Spleen (tissue), 11 donors: ENCODE data around the gene CREB3L4. TPM values are rescaled to one million over a fixed set of nuclear protein-coding genes. Genes with fewer than 3 reads are reported as not detected.

Source experiments
- DNase-seq: peaks from one replicate; pipeline ENCODE4 v3.0.0-alpha.2; 2020
- H3K27ac ChIP-seq, 8 donors: fragments of 200-600 bp; sonication (generic) in 7 of 8; 1 replicate in 4 of 8; 2 replicates in 4 of 8; pipeline versions ENCODE4 v1.5.0 to v1.8.0; 2016 to 2021; ENCODE audit warnings: inconsistent platforms in 4 of 8, mild to moderate bottlenecking in 4 of 8, moderate library complexity in 1 of 8
- H3K27me3 ChIP-seq, 7 donors: fragments of 200-600 bp; sonication (generic) in 6 of 7; replicated peaks in 1 of 7; 1 replicate in 4 of 7; 2 replicates in 3 of 7; pipeline versions ENCODE4 v1.5.0 to v1.8.0; 2016 to 2021; ENCODE audit warnings: inconsistent platforms in 3 of 7, mild to moderate bottlenecking in 1 of 7
- H3K36me3 ChIP-seq, 6 donors: fragments of 200-600 bp; sonication (generic) in 5 of 6; 1 replicate in 4 of 6; 2 replicates in 2 of 6; pipeline versions ENCODE4 v1.5.0 to v1.8.0; 2016 to 2021; ENCODE audit warnings: inconsistent platforms in 2 of 6
- H3K4me1 ChIP-seq, 6 donors: fragments of 200-600 bp; sonication (generic) in 5 of 6; 1 replicate in 3 of 6; 2 replicates in 3 of 6; pipeline versions ENCODE4 v1.5.0 to v1.8.0; 2016 to 2021; ENCODE audit warnings: inconsistent platforms in 3 of 6
- H3K4me3 ChIP-seq, 8 donors: fragments of 200-600 bp; sonication (generic) in 7 of 8; 1 replicate in 4 of 8; 2 replicates in 4 of 8; pipeline versions ENCODE4 v1.5.0 to v1.8.0; 2016 to 2021; ENCODE audit warnings: inconsistent platforms in 4 of 8, mild to moderate bottlenecking in 4 of 8, moderate library complexity in 2 of 8
- H3K9me3 ChIP-seq, 8 donors: fragments of 200-600 bp; sonication (generic) in 7 of 8; 1 replicate in 4 of 8; 2 replicates in 4 of 8; pipeline versions ENCODE4 v1.5.0 to v1.8.0; 2016 to 2021; ENCODE audit warnings: inconsistent platforms in 4 of 8
- POLR2A ChIP-seq, 3 donors: fragments of 450-650 bp; IDR thresholded peaks; one replicate each; pipeline ENCODE4 v1.5.1; 2017; ENCODE audit warnings: antibody characterized with exemption in 3 of 3, mild to moderate bottlenecking in 1 of 3
- POLR2AphosphoS5 ChIP-seq, 3 donors: sonication (generic); formaldehyde crosslinking; IDR thresholded peaks; one replicate each; pipeline ENCODE4 v1.5.1; 2017; ENCODE audit warnings: antibody characterized with exemption in 3 of 3
- WGBS, 5 donors: extraction: QIAGEN DNeasy Blood & Tissue Kit in 3 of 5; methylation state at CpG; one replicate each; pipeline versions ENCODE4 v1.1.5 to v1.1.7; 2013 to 2018; 5-methylcytosine and 5-hydroxymethylcytosine counted together
- intact Hi-C: fragments of 100-400 bp; cut with DNase I; formaldehyde crosslinking; loops from one replicate; pipeline ENCODE4 v1.15.0; 2023; ENCODE audit warnings: low total_unique reads
- polyA plus RNA-seq, 3 donors: library from polyadenylated mRNA; stranded (reverse); fragments of 200-250 nt; gene quantifications; one replicate each; pipeline ENCODE4 v1.2.1, GENCODE V29; 2013
- total RNA-seq, 7 donors: library from RNA; depleted of rRNA in 3 of 7; stranded (reverse); fragments of >200 nt in 3 of 7; fragmentation: NEBNext Ultra II Directional in 4 of 7; extraction: Animal tissue kit (Norgen Biotek cat#: 25700) in 4 of 7; gene quantifications; one replicate each; pipeline versions ENCODE4 v1.1.0 to v1.2.1, GENCODE V29; 2016 to 2021
- TF ChIP-seq, protein P1 (sequence below), 11 experiments: fragments of 200-600 bp in 7 of 11; fragments of 450-650 bp in 4 of 11; sonication (generic) in 4 of 11; IDR thresholded peaks in 8 of 11; conservative IDR thresholded peaks in 3 of 11; 1 replicate in 7 of 11; 2 replicates in 4 of 11; pipeline versions ENCODE4 v1.4.0 to v1.8.0; 2016 to 2021; ENCODE audit warnings: antibody characterized with exemption in 11 of 11, inconsistent platforms in 4 of 11, mild to moderate bottlenecking in 1 of 11
- donor health status: healthy with polysubstance abuse.
- donor health status: DM: no; HTN: no; CAD: no; lungs with moderate emphysema.
- donor health status: DM: no; HTN: no; CAD: no.
- donor health status: Bipolar disorder and iron deficiency.
- donor health status: healthy.
- donor health status: DM: no; HTN: no; CAD: no.
- donor health status: DM: yes; HTN: yes; CAD: no.

Gene CREB3L4
- total and polyA plus RNA-seq, 10 donors: 6.1 to 18.0 (median 9.5) TPM

DNA sequence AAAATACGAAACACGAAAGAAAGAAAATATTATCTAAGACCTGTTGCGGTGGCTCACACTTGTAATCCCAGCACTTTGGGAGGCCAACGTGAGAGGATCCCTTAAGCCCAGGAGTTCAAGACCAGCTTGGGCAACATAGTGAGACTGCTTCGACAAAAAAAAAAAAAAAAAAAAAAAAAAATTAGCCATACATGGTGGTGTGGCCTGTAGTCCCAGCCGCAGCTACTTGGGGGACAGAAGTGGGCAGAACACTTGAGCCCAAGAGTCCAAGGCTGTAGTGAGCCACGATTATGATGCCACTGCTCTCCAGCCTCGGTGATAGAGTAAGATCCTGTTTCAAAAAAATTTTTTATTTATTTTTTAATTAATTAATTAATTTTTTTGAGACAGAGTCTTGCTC lies 19.9 kb downstream of the CREB3L4 start:
- 84 to 95% (median 90%) methylated on average over 8 of the region's 8 CpGs for WGBS, 5 donors
- intact Hi-C loops: no loop called here
- Histone ChIP-seq H3K36me3 (peaks cover 0 to 23% (median 9%) of the 10 kb centered on the region in 6 donors), H3K27ac (peak overlapping the region in 5 of 8 donors; percentile 82 to 91 (median 86)), H3K9me3 (no peaks in the 10 kb centered on the region), H3K27me3 (no peaks in the 10 kb centered on the region), H3K4me3 (no peak overlapping the region), H3K4me1 (peaks cover 30 to 77% (median 63%) of the 10 kb centered on the region in 6 donors)
- DNase-seq: no peak
- TF ChIP-seq, protein P1, sequence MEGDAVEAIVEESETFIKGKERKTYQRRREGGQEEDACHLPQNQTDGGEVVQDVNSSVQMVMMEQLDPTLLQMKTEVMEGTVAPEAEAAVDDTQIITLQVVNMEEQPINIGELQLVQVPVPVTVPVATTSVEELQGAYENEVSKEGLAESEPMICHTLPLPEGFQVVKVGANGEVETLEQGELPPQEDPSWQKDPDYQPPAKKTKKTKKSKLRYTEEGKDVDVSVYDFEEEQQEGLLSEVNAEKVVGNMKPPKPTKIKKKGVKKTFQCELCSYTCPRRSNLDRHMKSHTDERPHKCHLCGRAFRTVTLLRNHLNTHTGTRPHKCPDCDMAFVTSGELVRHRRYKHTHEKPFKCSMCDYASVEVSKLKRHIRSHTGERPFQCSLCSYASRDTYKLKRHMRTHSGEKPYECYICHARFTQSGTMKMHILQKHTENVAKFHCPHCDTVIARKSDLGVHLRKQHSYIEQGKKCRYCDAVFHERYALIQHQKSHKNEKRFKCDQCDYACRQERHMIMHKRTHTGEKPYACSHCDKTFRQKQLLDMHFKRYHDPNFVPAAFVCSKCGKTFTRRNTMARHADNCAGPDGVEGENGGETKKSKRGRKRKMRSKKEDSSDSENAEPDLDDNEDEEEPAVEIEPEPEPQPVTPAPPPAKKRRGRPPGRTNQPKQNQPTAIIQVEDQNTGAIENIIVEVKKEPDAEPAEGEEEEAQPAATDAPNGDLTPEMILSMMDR (IDR thresholded peaks at IDR 0.05 in 8 of 11, conservative IDR thresholded peaks at IDR 0.05 in 3 of 11): no peak
- TF ChIP-seq POLR2A (IDR thresholded peaks at IDR 0.05) (no peak), POLR2AphosphoS5 (IDR thresholded peaks at IDR 0.05) (no peak)

GRCh38 chr1:153990468-153991150 lies 22.9 kb downstream of the CREB3L4 start, which contains the start of gene RPS27:
Gene RPS27 (plus strand): TSS chr1:153990762. CDS start chr1:153990797, 35 bp downstream.
- Histone ChIP-seq H3K36me3 (peaks cover 0 to 44% (median 39%) of the 10 kb centered on the region in 6 donors), H3K27ac (peak within 1 kb of the TSS; percentile 94 to 99 (median 97)), H3K9me3 (no peaks in the 10 kb centered on the region), H3K4me3 (peak within 1 kb of the TSS; percentile 61 to 95 (median 72)), H3K27me3 (no peaks in the 10 kb centered on the region), H3K4me1 (peaks cover 30 to 75% (median 61%) of the 10 kb centered on the region in 6 donors)
- TF ChIP-seq, protein P1 (IDR thresholded peaks at IDR 0.05 in 8 of 11, conservative IDR thresholded peaks at IDR 0.05 in 3 of 11): peak in 3 of 11 experiments; percentile 27 to 41 (median 36)
- TF ChIP-seq POLR2AphosphoS5 (IDR thresholded peaks at IDR 0.05) (peak; percentile 96 to 100 (median 99)), POLR2A (IDR thresholded peaks at IDR 0.05) (peak; percentile 93 to 97 (median 94))
- intact Hi-C loops: no loop called here
- 0% methylated on average over 35 to 36 of the region's 36 CpGs for WGBS, 5 donors
- peak; percentile 92 for DNase-seq

DNA sequence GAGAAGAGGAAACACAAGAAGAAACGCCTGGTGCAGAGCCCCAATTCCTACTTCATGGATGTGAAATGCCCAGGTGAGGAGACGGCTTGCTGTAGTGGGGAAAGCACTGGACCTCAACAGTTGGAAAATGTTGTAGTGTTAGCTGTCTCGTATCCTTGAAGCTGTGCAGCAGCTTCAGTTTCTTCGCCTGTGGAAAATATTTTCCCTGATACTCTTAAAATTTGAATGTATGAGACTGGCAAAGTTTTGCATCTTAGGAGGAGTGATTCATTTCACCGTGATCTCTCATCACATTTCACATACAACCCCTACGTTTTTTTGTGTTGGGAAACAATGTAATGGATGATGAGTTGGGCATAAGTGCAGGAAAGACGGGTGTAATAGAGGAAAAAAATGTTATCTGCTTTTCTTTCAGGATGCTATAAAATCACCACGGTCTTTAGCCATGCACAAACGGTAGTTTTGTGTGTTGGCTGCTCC lies 23.5 kb downstream of the CREB3L4 start:
- peak overlapping the region; percentile 61 to 95 (median 72) for H3K4me3 ChIP-seq
- no peak for DNase-seq
- intact Hi-C loops: no loop called here
- H3K27ac ChIP-seq: peak overlapping the region; percentile 94 to 99 (median 97)
- no peaks in the 10 kb centered on the region for H3K27me3 ChIP-seq
- H3K9me3 ChIP-seq: no peaks in the 10 kb centered on the region
- peaks cover 30 to 69% (median 56%) of the 10 kb centered on the region in 6 donors for H3K4me1 ChIP-seq
- 9 to 15% (median 10%) methylated on average over 9 of the region's 9 CpGs for WGBS, 5 donors
- TF ChIP-seq POLR2A (IDR thresholded peaks at IDR 0.05): no peak
- no peak for TF ChIP-seq POLR2AphosphoS5 (IDR thresholded peaks at IDR 0.05)
- TF ChIP-seq, protein P1 (IDR thresholded peaks at IDR 0.05 in 8 of 11, conservative IDR thresholded peaks at IDR 0.05 in 3 of 11): no peak
- peaks cover 0 to 50% (median 44%) of the 10 kb centered on the region in 6 donors for H3K36me3 ChIP-seq

GRCh38 chr1:153991806-153992205 lies 24.1 kb downstream of the CREB3L4 start:
- H3K4me1 ChIP-seq: peaks cover 24 to 63% (median 50%) of the 10 kb centered on the region in 6 donors
- DNase-seq: no peak
- no peaks in the 10 kb centered on the region for H3K9me3 ChIP-seq
- 64 to 83% (median 76%) methylated on average over 2 of the region's 2 CpGs for WGBS, 5 donors
- peaks cover 0 to 53% (median 45%) of the 10 kb centered on the region in 6 donors for H3K36me3 ChIP-seq
- H3K4me3 ChIP-seq: peak overlapping the region; percentile 61 to 95 (median 72)
- H3K27ac ChIP-seq: peak overlapping the region in 7 of 8 donors; percentile 94 to 99 (median 97)
- TF ChIP-seq POLR2A (IDR thresholded peaks at IDR 0.05): no peak
- TF ChIP-seq, protein P1 (IDR thresholded peaks at IDR 0.05 in 8 of 11, conservative IDR thresholded peaks at IDR 0.05 in 3 of 11): no peak
- intact Hi-C loops: no loop called here
- no peaks in the 10 kb centered on the region for H3K27me3 ChIP-seq
